ENCODE data around the gene EDARADD.
"Not testable (repeated sequence)": the region's sequence is repeated elsewhere in the genome, so short reads cannot be mapped to it uniquely, and the experiment has no call there.

The EDARADD gene

GRCh38 chr1:236457775-236458174, 63.7 kb downstream of the EDARADD start:
- TF ChIP-seq CTCF (IDR thresholded peaks at IDR 0.05; ENCODE audit: low read depth, low read length, missing control alignments), result no peak

GRCh38 chr1:236458996-236459395, 64.9 kb downstream of the EDARADD start:
- DNase-seq (ENCODE audit: low read depth), result no peak
- H3K4me3 ChIP-seq (ENCODE audit: low read depth, low read length), result no peak overlapping the region
- TF ChIP-seq CTCF (IDR thresholded peaks at IDR 0.05; ENCODE audit: low read depth, low read length, missing control alignments), result no peak

More at GRCh38 chr1:236457775-236458174, 63.7 kb downstream of the EDARADD start:
- H3K4me3 ChIP-seq (ENCODE audit: low read depth, low read length), result no peak overlapping the region
- no peak for DNase-seq (ENCODE audit: low read depth)

- TF ChIP-seq CTCF (IDR thresholded peaks at IDR 0.05; ENCODE audit: low read depth, low read length, missing control alignments), result no peak
- no peak for DNase-seq (ENCODE audit: low read depth)
- H3K4me3 ChIP-seq (ENCODE audit: low read depth, low read length), result no peak overlapping the region
Measured at GRCh38 chr1:236460103-236460502, 66.0 kb downstream of the EDARADD start.

- DNase-seq (ENCODE audit: low read depth); H3K4me3 ChIP-seq (ENCODE audit: low read depth, low read length): not testable (repeated sequence)
Measured at GRCh38 chr1:236464197-236464596, 70.1 kb downstream of the EDARADD start.

GRCh38 chr1:236465231-236465958, 71.3 kb downstream of the EDARADD start:
- no peak overlapping the region for H3K4me3 ChIP-seq (ENCODE audit: low read depth, low read length)
- no peak for DNase-seq (ENCODE audit: low read depth)
- no peak for TF ChIP-seq CTCF (IDR thresholded peaks at IDR 0.05; ENCODE audit: low read depth, low read length, missing control alignments)

- peak; percentile 59 for DNase-seq (ENCODE audit: low read depth)
- H3K4me3 ChIP-seq (ENCODE audit: low read depth, low read length), result no peak overlapping the region
- no peak for TF ChIP-seq CTCF (IDR thresholded peaks at IDR 0.05; ENCODE audit: low read depth, low read length, missing control alignments)
Measured at GRCh38 chr1:236465959-236466303, 71.8 kb downstream of the EDARADD start.

- H3K4me3 ChIP-seq (ENCODE audit: low read depth, low read length), result no peak overlapping the region
- no peak for DNase-seq (ENCODE audit: low read depth)
- TF ChIP-seq CTCF (IDR thresholded peaks at IDR 0.05; ENCODE audit: low read depth, low read length, missing control alignments), result no peak
Measured at GRCh38 chr1:236467327-236467641, 73.2 kb downstream of the EDARADD start.

Data from GM12864 (cell line).